ENCODE measurements around the gene ZNRF3.
"Not testable (repeated sequence)": the region's sequence is repeated elsewhere in the genome, so short reads cannot be mapped to it uniquely, and the experiment has no call there.

ZNRF3 gene

GRCh38 chr22:28873183-28873963, 10.0 kb upstream of the ZNRF3 start:
- Mint-ChIP-seq H3K27ac (no peak overlapping the region), H3K36me3 (ENCODE audit: low read depth) (no peaks in the 10 kb centered on the region), H3K27me3 (peaks cover 3% of the 10 kb centered on the region), H3K4me1 (ENCODE audit: low read depth) (peaks cover 5% of the 10 kb centered on the region), H3K9me3 (no peaks in the 10 kb centered on the region), H3K4me3 (no peak overlapping the region)

GRCh38 chr22:28874061-28874460, 9.3 kb upstream of the ZNRF3 start:
- no peak overlapping the region for H3K27ac Mint-ChIP-seq
- no peaks in the 10 kb centered on the region for H3K36me3 Mint-ChIP-seq (ENCODE audit: low read depth)
- H3K4me1 Mint-ChIP-seq (ENCODE audit: low read depth) = peaks cover 5% of the 10 kb centered on the region
- H3K9me3 Mint-ChIP-seq = no peaks in the 10 kb centered on the region
- H3K4me3 Mint-ChIP-seq = no peak overlapping the region
- H3K27me3 Mint-ChIP-seq = peaks cover 3% of the 10 kb centered on the region

- Mint-ChIP-seq H3K9me3 (no peaks in the 10 kb centered on the region), H3K27me3 (peaks cover 3% of the 10 kb centered on the region), H3K36me3 (ENCODE audit: low read depth) (no peaks in the 10 kb centered on the region), H3K4me3 (no peak overlapping the region), H3K4me1 (ENCODE audit: low read depth) (peaks cover 5% of the 10 kb centered on the region), H3K27ac (no peak overlapping the region)
Observed at GRCh38 chr22:28874811-28875320, 8.5 kb upstream of the ZNRF3 start.

- H3K27ac Mint-ChIP-seq = peak overlapping the region; percentile 64
- peaks cover 35% of the 10 kb centered on the region for H3K27me3 Mint-ChIP-seq
- H3K4me1 Mint-ChIP-seq (ENCODE audit: low read depth) = peaks cover 19% of the 10 kb centered on the region
- H3K4me3 Mint-ChIP-seq = peak overlapping the region; percentile 78
- H3K9me3 Mint-ChIP-seq = no peaks in the 10 kb centered on the region
- no peaks in the 10 kb centered on the region for H3K36me3 Mint-ChIP-seq (ENCODE audit: low read depth)
Observed at GRCh38 chr22:28882545-28882877, 861 bp upstream of the ZNRF3 start.

- no peak overlapping the region for H3K4me3 Mint-ChIP-seq
Observed at GRCh38 chr22:28883657-28883916, 215 bp downstream of the ZNRF3 start.

GRCh38 chr22:28883917-28884746, 760 bp downstream of the ZNRF3 start:
- peaks cover 19% of the 10 kb centered on the region for H3K4me1 Mint-ChIP-seq (ENCODE audit: low read depth)
- peak overlapping the region; percentile 71 for H3K4me3 Mint-ChIP-seq
- peaks cover 35% of the 10 kb centered on the region for H3K27me3 Mint-ChIP-seq
- H3K9me3 Mint-ChIP-seq = no peaks in the 10 kb centered on the region
- no peak overlapping the region for H3K27ac Mint-ChIP-seq
- no peaks in the 10 kb centered on the region for H3K36me3 Mint-ChIP-seq (ENCODE audit: low read depth)

More at GRCh38 chr22:28883657-28883916, 215 bp downstream of the ZNRF3 start:
- no peaks in the 10 kb centered on the region for H3K9me3 Mint-ChIP-seq
- no peaks in the 10 kb centered on the region for H3K36me3 Mint-ChIP-seq (ENCODE audit: low read depth)
- H3K27me3 Mint-ChIP-seq = peaks cover 35% of the 10 kb centered on the region
- H3K4me1 Mint-ChIP-seq (ENCODE audit: low read depth) = peaks cover 19% of the 10 kb centered on the region
- no peak overlapping the region for H3K27ac Mint-ChIP-seq

- H3K27ac Mint-ChIP-seq = peak overlapping the region; percentile 52
- no peaks in the 10 kb centered on the region for H3K36me3 Mint-ChIP-seq (ENCODE audit: low read depth)
- H3K9me3 Mint-ChIP-seq = no peaks in the 10 kb centered on the region
- peak overlapping the region; percentile 71 for H3K4me3 Mint-ChIP-seq
- H3K4me1 Mint-ChIP-seq (ENCODE audit: low read depth) = peaks cover 19% of the 10 kb centered on the region
- peaks cover 35% of the 10 kb centered on the region for H3K27me3 Mint-ChIP-seq
Observed at GRCh38 chr22:28884747-28885350, 1.5 kb downstream of the ZNRF3 start.

- no peak overlapping the region for H3K27ac Mint-ChIP-seq
- peaks cover 39% of the 10 kb centered on the region for H3K27me3 Mint-ChIP-seq
- no peak overlapping the region for H3K4me3 Mint-ChIP-seq
- peaks cover 19% of the 10 kb centered on the region for H3K4me1 Mint-ChIP-seq (ENCODE audit: low read depth)
- H3K9me3 Mint-ChIP-seq = no peaks in the 10 kb centered on the region
- no peaks in the 10 kb centered on the region for H3K36me3 Mint-ChIP-seq (ENCODE audit: low read depth)
Observed at GRCh38 chr22:28885939-28886338, 2.6 kb downstream of the ZNRF3 start.

- H3K4me1 Mint-ChIP-seq (ENCODE audit: low read depth) = peaks cover 19% of the 10 kb centered on the region
- H3K4me3 Mint-ChIP-seq; H3K27ac Mint-ChIP-seq; H3K36me3 Mint-ChIP-seq (ENCODE audit: low read depth); H3K9me3 Mint-ChIP-seq: not testable (repeated sequence)
- H3K27me3 Mint-ChIP-seq = peaks cover 44% of the 10 kb centered on the region
Observed at GRCh38 chr22:28886679-28887078, 3.3 kb downstream of the ZNRF3 start.

GRCh38 chr22:28887725-28888459, 4.5 kb downstream of the ZNRF3 start:
- Mint-ChIP-seq H3K4me1 (ENCODE audit: low read depth) (peaks cover 12% of the 10 kb centered on the region), H3K36me3 (ENCODE audit: low read depth) (no peaks in the 10 kb centered on the region), H3K9me3 (no peaks in the 10 kb centered on the region), H3K4me3 (no peak overlapping the region), H3K27me3 (peaks cover 46% of the 10 kb centered on the region), H3K27ac (no peak overlapping the region)

GRCh38 chr22:28889478-28890024, 6.2 kb downstream of the ZNRF3 start:
- Mint-ChIP-seq H3K36me3 (ENCODE audit: low read depth) (no peaks in the 10 kb centered on the region), H3K4me3 (no peak overlapping the region), H3K4me1 (ENCODE audit: low read depth) (peaks cover 5% of the 10 kb centered on the region), H3K27me3 (peaks cover 43% of the 10 kb centered on the region), H3K9me3 (no peaks in the 10 kb centered on the region), H3K27ac (no peak overlapping the region)

GRCh38 chr22:28891156-28891733, 7.9 kb downstream of the ZNRF3 start:
- Mint-ChIP-seq H3K4me3 (no peak overlapping the region), H3K27ac (no peak overlapping the region), H3K27me3 (peaks cover 27% of the 10 kb centered on the region), H3K9me3 (no peaks in the 10 kb centered on the region), H3K36me3 (ENCODE audit: low read depth) (no peaks in the 10 kb centered on the region), H3K4me1 (ENCODE audit: low read depth) (no peaks in the 10 kb centered on the region)

GRCh38 chr22:28892175-28892731, 8.9 kb downstream of the ZNRF3 start:
- no peaks in the 10 kb centered on the region for H3K36me3 Mint-ChIP-seq (ENCODE audit: low read depth)
- H3K27me3 Mint-ChIP-seq = peaks cover 17% of the 10 kb centered on the region
- H3K27ac Mint-ChIP-seq = no peak overlapping the region
- no peaks in the 10 kb centered on the region for H3K4me1 Mint-ChIP-seq (ENCODE audit: low read depth)
- H3K4me3 Mint-ChIP-seq = no peak overlapping the region
- H3K9me3 Mint-ChIP-seq = no peaks in the 10 kb centered on the region

- Mint-ChIP-seq H3K4me1 (ENCODE audit: low read depth) (peaks cover 7% of the 10 kb centered on the region), H3K27me3 (peaks cover 14% of the 10 kb centered on the region), H3K36me3 (ENCODE audit: low read depth) (no peaks in the 10 kb centered on the region), H3K9me3 (no peaks in the 10 kb centered on the region), H3K27ac (no peak overlapping the region), H3K4me3 (no peak overlapping the region)
Observed at GRCh38 chr22:28893810-28894209, 10.4 kb downstream of the ZNRF3 start.

Data from stimulated activated naive CD8-positive, alpha-beta T cell treated with anti-CD3 and anti-CD28 coated beads, Interleukin-15, Interleukin-2, amounts not matched to agents 100 ng/mL and 50 ng/mL, for 24 hours (primary cell).